NB4 (cell line): Measurements from ENCODE around the gene FEM1B.

ENCODE experiments used
- MYC ChIP-seq: IDR thresholded peaks from 2 replicates; pipeline ENCODE4 v1.6.1; 2011; ENCODE audit warnings: low read depth, low read length
- TF ChIP-seq, protein P1 (sequence below): IDR thresholded peaks from one replicate; pipeline ENCODE4 v1.5.1; 2012; ENCODE audit warnings: low read depth, low read length

DNA sequence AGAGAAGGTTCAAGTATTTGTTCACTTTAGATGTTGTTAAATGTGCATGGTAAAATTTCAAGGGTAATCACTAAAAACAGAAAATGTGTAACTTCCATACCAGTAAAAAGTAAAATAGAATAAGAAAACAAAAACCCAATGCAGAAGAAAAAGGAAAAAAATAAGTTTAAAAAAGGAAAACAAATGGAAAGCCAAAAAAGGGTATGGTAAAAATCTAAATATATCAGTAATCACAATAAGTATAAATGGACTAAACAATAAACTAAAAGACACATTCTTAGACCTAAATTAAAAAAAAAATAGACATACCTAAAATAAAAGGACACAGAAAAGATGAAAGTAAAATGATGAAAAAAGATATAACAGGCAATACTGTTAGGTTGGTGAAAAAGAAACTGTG, 38.5 kb upstream of the FEM1B start:
- TF ChIP-seq, protein P1, sequence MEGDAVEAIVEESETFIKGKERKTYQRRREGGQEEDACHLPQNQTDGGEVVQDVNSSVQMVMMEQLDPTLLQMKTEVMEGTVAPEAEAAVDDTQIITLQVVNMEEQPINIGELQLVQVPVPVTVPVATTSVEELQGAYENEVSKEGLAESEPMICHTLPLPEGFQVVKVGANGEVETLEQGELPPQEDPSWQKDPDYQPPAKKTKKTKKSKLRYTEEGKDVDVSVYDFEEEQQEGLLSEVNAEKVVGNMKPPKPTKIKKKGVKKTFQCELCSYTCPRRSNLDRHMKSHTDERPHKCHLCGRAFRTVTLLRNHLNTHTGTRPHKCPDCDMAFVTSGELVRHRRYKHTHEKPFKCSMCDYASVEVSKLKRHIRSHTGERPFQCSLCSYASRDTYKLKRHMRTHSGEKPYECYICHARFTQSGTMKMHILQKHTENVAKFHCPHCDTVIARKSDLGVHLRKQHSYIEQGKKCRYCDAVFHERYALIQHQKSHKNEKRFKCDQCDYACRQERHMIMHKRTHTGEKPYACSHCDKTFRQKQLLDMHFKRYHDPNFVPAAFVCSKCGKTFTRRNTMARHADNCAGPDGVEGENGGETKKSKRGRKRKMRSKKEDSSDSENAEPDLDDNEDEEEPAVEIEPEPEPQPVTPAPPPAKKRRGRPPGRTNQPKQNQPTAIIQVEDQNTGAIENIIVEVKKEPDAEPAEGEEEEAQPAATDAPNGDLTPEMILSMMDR, result no peak
- no peak for TF ChIP-seq MYC
